HG02938 (cell line): Measurements from ENCODE around the gene KARS1.
A peak's percentile ranks its signal among the peaks of the same experiment; 100 is the strongest.
"Not testable (repeated sequence)": the region's sequence is repeated elsewhere in the genome, so short reads cannot be mapped to it uniquely, and the experiment has no call there.

Source experiments
- ATAC-seq: cut with Tn5 transposase; IDR thresholded peaks from one replicate; pipeline ENCODE4 v1.9.1; 2021; ENCODE audit warnings: mild to moderate bottlenecking, moderate library complexity; ENCODE audit not compliant: unreplicated experiment

The KARS1 gene

GRCh38 chr16:75626806-75627205 is 20.7 kb downstream of the KARS1 start:
- ATAC-seq = no peak

GRCh38 chr16:75624921-75625334 is 22.5 kb downstream of the KARS1 start:
- ATAC-seq = no peak

- peak; percentile 95 for ATAC-seq
These were observed 24.5 kb downstream of the KARS1 start, which contains the start of gene ADAT1 for GRCh38 chr16:75622761-75623605. TSS of gene ADAT1 (minus strand) at chr16:75623281. CDS start at chr16:75620799, 2,482 bp downstream.

- no peak for ATAC-seq
These were observed 26.3 kb downstream of the KARS1 start for GRCh38 chr16:75621170-75621477.

GRCh38 chr16:75620326-75621169 is 26.9 kb downstream of the KARS1 start:
- ATAC-seq = no peak

GRCh38 chr16:75618780-75619179 is 28.7 kb downstream of the KARS1 start:
- no peak for ATAC-seq

GRCh38 chr16:75617121-75617520 is 30.3 kb downstream of the KARS1 start:
- ATAC-seq = no peak

- no peak for ATAC-seq
These were observed 30.9 kb downstream of the KARS1 start for GRCh38 chr16:75616521-75617010.

- no peak for ATAC-seq
These were observed 31.8 kb downstream of the KARS1 start for GRCh38 chr16:75615619-75616018.

- no peak for ATAC-seq
These were observed 33.2 kb downstream of the KARS1 start for GRCh38 chr16:75614066-75614897.

- no peak for ATAC-seq
These were observed 41.0 kb downstream of the KARS1 start for GRCh38 chr16:75606507-75606906.

- no peak for ATAC-seq
These were observed 44.2 kb downstream of the KARS1 start for GRCh38 chr16:75603241-75603640.

GRCh38 chr16:75599452-75600277 is 47.8 kb downstream of the KARS1 start:
- no peak for ATAC-seq

GRCh38 chr16:75593825-75594820 is 53.3 kb downstream of the KARS1 start:
- ATAC-seq = no peak

- no peak for ATAC-seq
These were observed 54.2 kb downstream of the KARS1 start for GRCh38 chr16:75593308-75593707.

GRCh38 chr16:75591927-75592326 is 55.5 kb downstream of the KARS1 start:
- ATAC-seq = not testable (repeated sequence)

GRCh38 chr16:75590920-75591843 is 56.3 kb downstream of the KARS1 start:
- ATAC-seq = no peak

GRCh38 chr16:75589306-75589705 is 58.2 kb downstream of the KARS1 start:
- no peak for ATAC-seq
